HG02884 (cell line): ENCODE measurements around the gene TARP.
A peak's percentile ranks its signal among the peaks of the same experiment; 100 is the strongest.
"Not testable (repeated sequence)": the region's sequence is repeated elsewhere in the genome, so short reads cannot be mapped to it uniquely, and the experiment has no call there.

ENCODE experiments used
- ATAC-seq: cut with Tn5 transposase; IDR thresholded peaks from one replicate; pipeline ENCODE4 v1.9.1; 2021; ENCODE audit warnings: mild to moderate bottlenecking, moderate library complexity; ENCODE audit not compliant: unreplicated experiment

The TARP gene

GRCh38 chr7:38299275-38299931 is 26.0 kb upstream of the TARP start:
- no peak for ATAC-seq

GRCh38 chr7:38296059-38296857 is 22.8 kb upstream of the TARP start:
- peak; percentile 57 for ATAC-seq

- no peak for ATAC-seq
Observed at GRCh38 chr7:38294926-38295325, 21.5 kb upstream of the TARP start.

- ATAC-seq, result no peak
Observed at GRCh38 chr7:38292442-38292841, 19.0 kb upstream of the TARP start.

GRCh38 chr7:38291650-38292049 is 18.2 kb upstream of the TARP start:
- ATAC-seq, result no peak

GRCh38 chr7:38291117-38291647 is 17.7 kb upstream of the TARP start:
- ATAC-seq, result no peak

GRCh38 chr7:38284553-38284952 is 11.1 kb upstream of the TARP start:
- no peak for ATAC-seq

- no peak for ATAC-seq
Observed at GRCh38 chr7:38283809-38284208, 10.4 kb upstream of the TARP start.

GRCh38 chr7:38283107-38283506 is 9.7 kb upstream of the TARP start:
- ATAC-seq, result no peak

GRCh38 chr7:38282081-38282480 is 8.6 kb upstream of the TARP start:
- ATAC-seq, result no peak

- no peak for ATAC-seq
Observed at GRCh38 chr7:38281266-38281665, 7.8 kb upstream of the TARP start.

- ATAC-seq, result no peak
Observed at GRCh38 chr7:38280707-38281106, 7.3 kb upstream of the TARP start.

- no peak for ATAC-seq
Observed at GRCh38 chr7:38280000-38280399, 6.6 kb upstream of the TARP start.

GRCh38 chr7:38276096-38276877 is 2.9 kb upstream of the TARP start:
- no peak for ATAC-seq

GRCh38 chr7:38274927-38275620 is 1.6 kb upstream of the TARP start:
- no peak for ATAC-seq

- no peak for ATAC-seq
Observed at GRCh38 chr7:38274486-38274885, 1.1 kb upstream of the TARP start.

- not testable (repeated sequence) for ATAC-seq
Observed at GRCh38 chr7:38270405-38270804, 3.0 kb downstream of the TARP start.

GRCh38 chr7:38269704-38270346 is 3.6 kb downstream of the TARP start:
- not testable (repeated sequence) for ATAC-seq

GRCh38 chr7:38265958-38266357 is 7.5 kb downstream of the TARP start:
- not testable (repeated sequence) for ATAC-seq

GRCh38 chr7:38264602-38265001 is 8.8 kb downstream of the TARP start:
- ATAC-seq, result not testable (repeated sequence)
